ENCODE results near the gene NRG2.

The NRG2 gene

GRCh38 chr5:140042643-140043507, at the start of gene NRG2:
Gene NRG2, minus strand, starts transcription at chr5:140043299.
- no peak for DNase-seq

DNA sequence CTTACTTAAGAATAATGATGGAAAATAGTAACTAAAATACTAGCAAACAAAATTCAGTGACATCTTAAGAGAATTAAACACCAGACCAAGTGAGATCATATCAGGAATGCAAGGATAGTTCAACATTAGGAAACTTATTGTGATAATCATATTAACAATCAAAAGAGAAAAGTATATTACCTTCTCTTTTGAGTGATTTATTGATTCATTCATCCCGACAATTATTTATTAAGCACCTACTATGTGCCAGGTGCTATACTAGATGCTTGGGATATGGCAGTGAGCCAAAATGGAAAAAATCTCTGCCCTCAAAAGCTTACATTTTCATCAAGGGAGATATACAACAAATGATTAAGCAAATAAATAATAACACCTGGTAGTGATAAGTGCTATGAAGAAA, 47.2 kb upstream of the NRG2 start:
- DNase-seq: no peak

DNA sequence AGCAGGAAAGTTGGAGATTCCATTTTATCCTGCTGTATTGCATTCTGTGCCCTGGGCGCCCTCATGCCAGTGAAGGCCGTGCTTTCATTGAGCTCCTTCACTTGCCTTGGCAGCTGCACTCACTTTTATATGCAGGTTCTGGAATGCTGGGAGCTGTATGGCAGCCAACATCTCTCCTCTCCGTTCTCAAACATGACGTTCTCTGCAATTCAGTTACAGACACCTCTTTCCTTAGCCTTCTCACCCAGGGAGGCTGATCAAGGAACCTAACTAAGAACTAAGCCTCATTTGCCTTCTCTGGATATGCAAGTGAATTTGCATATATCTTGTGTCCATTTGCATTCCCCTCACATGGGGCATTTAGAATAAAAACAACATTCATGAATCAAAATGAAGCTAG, 41.4 kb upstream of the NRG2 start:
- DNase-seq: no peak

- no peak for DNase-seq
Observed at GRCh38 chr5:140083650-140084049, 40.6 kb upstream of the NRG2 start.

- DNase-seq: no peak
Observed at GRCh38 chr5:140083120-140083519, 40.0 kb upstream of the NRG2 start.

- no peak for DNase-seq
Observed at GRCh38 chr5:140076788-140077187, 33.7 kb upstream of the NRG2 start.

DNA sequence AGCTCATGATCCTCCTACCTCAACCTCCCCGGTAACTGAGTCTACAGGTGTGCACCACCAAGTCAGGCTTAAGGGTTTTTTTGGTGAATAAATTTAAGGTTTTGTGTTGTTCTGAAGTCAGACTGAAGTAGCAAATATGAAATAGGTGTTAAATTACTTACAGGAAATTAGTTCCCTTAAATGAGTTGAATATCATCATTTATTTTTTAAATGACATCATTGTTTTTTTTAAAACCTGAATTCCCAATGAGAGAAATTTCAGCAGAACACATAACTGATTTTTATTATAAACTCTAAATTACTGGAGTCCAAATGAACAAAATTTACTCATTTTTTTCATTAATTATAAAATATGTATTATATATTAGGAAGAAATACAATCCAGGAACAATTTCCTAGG, 33.0 kb upstream of the NRG2 start:
- DNase-seq: no peak

- DNase-seq: no peak
Observed at GRCh38 chr5:140075371-140075770, 32.3 kb upstream of the NRG2 start.

DNA sequence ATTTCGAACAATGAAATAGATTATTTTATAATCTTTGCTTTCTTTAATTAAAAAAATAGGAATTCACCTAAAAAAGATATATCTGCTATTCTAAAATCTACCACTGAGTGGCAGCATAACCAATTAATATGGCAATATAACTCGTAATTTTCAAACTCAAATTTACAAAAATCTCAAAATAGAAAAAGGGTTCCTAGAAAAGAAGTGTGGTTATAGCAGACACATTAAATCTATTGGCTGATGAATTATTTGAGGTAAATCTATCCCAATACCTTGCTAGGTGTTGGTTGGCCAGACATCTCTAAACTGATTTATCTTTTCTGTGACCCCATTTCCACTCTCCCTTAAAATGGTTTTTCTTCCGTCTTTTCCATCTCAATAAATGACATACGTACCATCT, 30.2 kb upstream of the NRG2 start:
- no peak for DNase-seq

- DNase-seq: no peak
Observed at GRCh38 chr5:140072812-140073211, 29.7 kb upstream of the NRG2 start.

DNA sequence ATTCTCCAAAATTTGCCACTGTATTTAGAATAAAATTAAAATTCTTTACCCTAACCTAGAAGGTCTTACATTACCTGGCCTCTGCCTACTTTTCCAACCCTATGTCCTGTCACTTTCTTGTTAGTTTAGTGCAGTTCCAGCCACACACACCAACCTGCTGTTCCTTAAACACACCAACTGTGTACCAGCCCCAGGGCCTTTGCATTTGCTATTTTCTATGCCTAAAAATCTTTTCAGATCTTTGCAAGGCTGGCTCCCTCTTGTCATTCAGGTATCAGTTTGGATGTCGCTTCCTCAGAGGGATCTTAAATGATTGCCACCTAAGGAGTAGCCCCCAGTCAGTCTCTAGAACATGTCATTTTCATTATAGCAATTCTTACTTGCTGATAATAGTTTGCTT, 17.7 kb upstream of the NRG2 start:
- no peak for DNase-seq

- no peak for DNase-seq
Observed at GRCh38 chr5:140058212-140058932, 15.3 kb upstream of the NRG2 start.

GRCh38 chr5:140056880-140057279, 13.8 kb upstream of the NRG2 start:
- no peak for DNase-seq

- DNase-seq: no peak
Observed at GRCh38 chr5:140055152-140055551, 12.1 kb upstream of the NRG2 start.

DNA sequence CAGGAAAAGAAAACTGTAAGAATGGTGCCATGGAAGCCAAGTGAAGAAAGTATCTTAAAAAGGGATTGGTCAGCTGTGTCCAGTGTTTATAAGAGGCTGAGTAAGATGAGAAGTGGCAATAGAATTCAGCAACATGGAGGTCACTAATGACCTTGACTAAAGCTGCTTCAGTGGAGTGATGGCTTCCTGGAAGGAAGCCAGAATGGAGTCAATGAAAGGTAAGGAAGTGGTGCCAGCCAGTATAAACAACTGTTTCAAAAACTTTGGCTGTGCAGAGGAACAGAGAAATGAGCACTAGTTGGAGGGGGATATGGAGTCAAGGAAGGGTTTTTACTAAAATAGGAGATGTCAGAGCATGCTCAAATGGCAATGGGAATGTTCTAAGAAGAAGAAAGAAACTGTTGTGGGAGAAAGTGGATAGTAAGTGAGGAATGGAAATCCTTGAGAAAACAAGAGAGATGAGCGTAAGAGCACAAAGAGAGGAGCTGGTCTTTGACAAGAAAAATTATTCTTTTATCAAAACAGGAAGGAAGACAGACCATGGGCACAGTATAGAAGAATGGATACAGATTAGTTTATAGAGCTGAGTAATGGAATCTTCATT, 11.1 kb upstream of the NRG2 start:
- DNase-seq: no peak

DNA sequence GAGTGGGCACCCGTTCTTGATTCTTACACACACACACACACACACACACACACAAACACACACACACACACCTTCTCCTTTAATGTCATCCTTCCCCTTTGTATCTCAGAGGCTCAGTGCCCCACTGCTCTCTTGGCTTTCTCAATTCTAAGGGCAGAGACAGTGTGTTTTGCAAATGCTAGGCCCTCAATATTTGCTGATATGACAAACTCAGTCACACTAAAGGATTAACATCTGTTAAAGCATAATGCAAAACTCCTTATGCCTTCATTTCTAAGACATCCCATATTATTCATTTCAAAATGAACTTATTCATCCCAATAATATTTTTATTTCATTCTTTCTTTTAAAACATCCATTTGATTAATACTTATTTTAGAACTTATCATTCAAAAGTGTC, 8.9 kb upstream of the NRG2 start:
- DNase-seq: no peak

- no peak for DNase-seq
Observed at GRCh38 chr5:140049713-140050112, 6.6 kb upstream of the NRG2 start.

DNA sequence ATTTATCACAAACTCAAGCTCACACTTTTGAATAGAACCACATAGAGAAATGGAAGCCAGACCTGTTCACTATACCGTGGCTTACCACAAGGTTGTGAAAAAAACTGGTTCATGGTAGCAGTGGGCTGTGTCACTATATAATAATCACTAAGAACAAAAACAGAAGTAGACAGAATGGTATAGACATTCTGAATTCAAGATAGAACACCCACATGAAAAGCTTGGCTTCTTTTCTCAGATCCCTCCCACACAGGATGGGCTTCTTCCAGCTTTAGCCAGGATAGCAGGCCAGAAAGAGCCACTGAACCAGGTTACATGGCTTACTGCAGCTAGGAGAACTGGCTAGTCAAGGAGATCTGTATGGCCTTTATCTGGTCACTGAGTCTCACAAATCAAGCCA, 6.1 kb upstream of the NRG2 start:
- DNase-seq: no peak

DNA sequence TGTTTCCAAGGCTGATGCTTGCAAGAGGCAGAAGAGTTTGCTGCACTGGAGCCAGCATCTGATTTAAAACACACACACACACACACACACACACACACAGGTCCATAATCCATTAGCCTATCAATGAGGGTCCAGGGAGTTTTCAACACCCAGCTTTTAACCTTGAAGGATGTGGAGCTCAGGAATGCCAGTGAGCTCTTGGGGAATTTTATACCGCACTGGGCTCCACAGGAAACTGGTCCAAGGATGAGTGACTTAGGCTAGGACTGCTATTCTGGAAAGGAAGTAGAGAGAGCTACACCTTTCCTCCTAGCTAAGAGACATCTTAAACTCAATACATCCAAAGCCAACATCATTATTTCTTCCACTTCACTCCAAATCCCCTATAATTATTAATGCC, 942 bp upstream of the NRG2 start:
- no peak for DNase-seq

- no peak for DNase-seq
Observed at GRCh38 chr5:140043508-140043872, 391 bp upstream of the NRG2 start.

DNA sequence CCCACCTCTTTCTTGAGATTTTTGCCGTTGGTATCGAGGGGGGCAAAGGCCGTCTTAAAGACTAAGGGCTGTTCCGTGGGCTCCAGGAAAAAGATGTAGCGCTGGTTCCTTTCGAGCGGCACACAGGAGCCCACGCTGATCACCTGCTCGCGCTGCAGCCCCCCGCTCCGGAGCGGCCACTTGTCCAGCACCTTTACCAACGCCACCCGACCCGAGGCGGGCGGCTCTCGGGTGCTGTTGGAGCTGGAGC, 781 bp downstream of the NRG2 start:
- no peak for DNase-seq

- DNase-seq: no peak
Observed at GRCh38 chr5:140041492-140042392, 1.4 kb downstream of the NRG2 start.

- no peak for DNase-seq
Observed at GRCh38 chr5:140041099-140041491, 2.0 kb downstream of the NRG2 start.

Measured in cortex of kidney (tissue), 1 donor.